Prostate gland (tissue), 2 donors: ENCODE results near the gene NR2F2. TPM values are rescaled to one million over a fixed set of nuclear protein-coding genes. Genes with fewer than 3 reads are reported as not detected.
A peak's percentile ranks its signal among the peaks of the same experiment; 100 is the strongest.

Experiments used
- DNase-seq: peaks from one replicate; pipeline ENCODE4 v3.0.0-alpha.2; 2019; ENCODE audit warnings: low spot score
- H3K27ac ChIP-seq, 2 donors: fragments of 200-600 bp; sonication (generic); 2 replicates each; pipeline ENCODE4 v1.5.1; 2017 to 2019
- H3K27me3 ChIP-seq: fragments of 200-600 bp; sonication (generic); replicated peaks from 2 replicates; pipeline ENCODE4 v1.5.1; 2019; ENCODE audit not compliant: insufficient read depth
- H3K36me3 ChIP-seq, 2 donors: fragments of 200-600 bp; sonication (generic); 1 replicate in 1 of 2; 2 replicates in 1 of 2; pipeline versions ENCODE4 v1.5.1 to v1.8.1; 2017 to 2019
- H3K4me1 ChIP-seq: fragments of 200-600 bp; sonication (generic); replicated peaks from 2 replicates; pipeline ENCODE4 v1.5.1; 2019
- H3K4me3 ChIP-seq, 2 donors: fragments of 200-600 bp; sonication (generic); 2 replicates each; pipeline ENCODE4 v1.5.1; 2017 to 2019
- H3K9me3 ChIP-seq: fragments of 200-600 bp; sonication (generic); 2 replicates; pipeline ENCODE4 v1.5.1; 2017
- CTCF ChIP-seq, 4 experiments: fragments of 200-600 bp in 2 of 4; fragments of 450-650 bp in 2 of 4; sonication (generic) in 2 of 4; IDR thresholded peaks; 1 replicate in 3 of 4; 2 replicates in 1 of 4; pipeline ENCODE4 v1.5.1; 2016 to 2019; ENCODE audit warnings: antibody characterized with exemption in 4 of 4, mild to moderate bottlenecking in 2 of 4, moderate library complexity in 2 of 4
- POLR2A ChIP-seq: fragments of 450-650 bp; IDR thresholded peaks from one replicate; pipeline ENCODE4 v1.6.1; 2016; ENCODE audit warnings: antibody characterized with exemption, mild to moderate bottlenecking
- POLR2AphosphoS5 ChIP-seq: sonication (generic); formaldehyde crosslinking; IDR thresholded peaks from one replicate; pipeline ENCODE4 v1.6.1; 2017; ENCODE audit warnings: antibody characterized with exemption
- WGBS: methylation state at CpG from one replicate; pipeline ENCODE4 v1.1.5; 2018; 5-methylcytosine and 5-hydroxymethylcytosine counted together
- intact Hi-C: fragments of 100-400 bp; cut with DNase I; formaldehyde crosslinking; loops from one replicate; pipeline ENCODE4 v1.14.2; 2022
- total RNA-seq, 2 donors: library from RNA; depleted of rRNA; stranded (reverse); fragments of >200 nt; gene quantifications; one replicate each; pipeline ENCODE4 v1.1.0, GENCODE V29; 2016

The NR2F2 gene
- total RNA-seq = 10 to 100 TPM; 48.7 to 58.1 TPM

DNA sequence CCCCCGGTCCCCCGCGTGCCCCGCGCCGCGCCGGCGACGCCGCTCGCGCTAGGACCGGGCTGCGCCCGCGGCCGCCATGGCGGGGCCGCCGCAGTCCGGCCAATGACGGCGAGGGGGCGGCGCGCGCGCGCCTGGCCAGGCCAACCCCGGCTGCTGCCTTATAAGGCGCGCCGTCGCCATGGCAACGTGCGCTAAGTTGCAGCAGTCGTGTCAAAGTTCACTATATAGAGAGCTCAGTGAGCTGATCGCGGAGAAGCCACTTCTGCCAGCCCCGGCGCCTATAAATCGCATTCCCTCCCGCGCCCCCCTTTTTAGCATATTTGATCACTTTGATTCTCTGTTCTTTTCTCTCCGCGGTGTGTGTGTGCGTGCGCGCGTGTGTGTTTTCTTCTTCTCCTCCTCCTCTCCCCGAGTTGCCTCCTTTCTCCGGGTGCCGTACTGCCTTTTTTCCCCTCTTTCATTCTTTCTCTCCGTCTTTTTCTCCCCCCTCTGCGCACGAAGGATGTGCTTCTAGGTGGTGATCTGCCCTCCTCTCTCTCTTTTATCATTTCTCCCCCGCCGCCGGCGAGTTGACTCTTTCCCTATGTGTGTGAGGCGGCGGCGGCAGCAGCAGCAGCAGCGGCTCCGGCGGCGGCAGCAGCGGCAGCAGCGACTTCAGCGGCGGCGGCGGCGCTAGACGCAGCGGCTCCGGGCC lies at the start of gene NR2F2:
TSS of gene NR2F2 (plus strand) at position 251 of the 694 bp plus-strand sequence. CDS start 1,406 bp downstream, outside the sequence.
- H3K27me3 ChIP-seq = no peaks in the 10 kb centered on the region
- H3K9me3 ChIP-seq = no peaks in the 10 kb centered on the region
- H3K36me3 ChIP-seq = no peaks in the 10 kb centered on the region
- peak; percentile 98 for DNase-seq
- H3K27ac ChIP-seq = peak within 1 kb of the TSS; percentile 92 to 95
- intact Hi-C loops = no loop called here
- under 1% methylated on average over 48 of the region's 78 CpGs for WGBS
- peak within 1 kb of the TSS; percentile 73 to 76 for H3K4me3 ChIP-seq
- TF ChIP-seq POLR2AphosphoS5 = peak; percentile 90
- peak in 1 of 4 experiments; percentile 15 for TF ChIP-seq CTCF (IDR thresholded peaks at IDR 0.05)
- TF ChIP-seq POLR2A = peak; percentile 95
- no peaks in the 10 kb centered on the region for H3K4me1 ChIP-seq

DNA sequence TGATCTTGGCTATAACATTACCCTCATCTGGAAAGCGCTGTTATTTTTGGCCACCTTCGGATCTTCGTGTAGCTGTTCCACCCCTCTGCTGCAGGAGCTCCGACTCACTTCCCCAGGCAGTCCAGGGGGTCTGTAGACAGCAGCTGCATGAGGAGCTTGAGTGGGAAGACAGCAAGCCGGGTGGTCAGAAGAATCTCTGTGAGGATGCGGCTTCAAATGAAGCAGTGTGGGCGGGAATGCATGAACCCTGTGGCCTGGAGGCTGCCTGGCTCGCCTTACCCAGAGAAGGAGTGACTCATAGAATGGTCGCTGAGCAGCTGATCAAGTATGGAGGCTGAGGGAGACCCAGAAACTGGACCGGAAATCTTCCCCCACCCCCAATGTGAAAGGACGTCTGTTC lies 45.2 kb upstream of the NR2F2 start:
- H3K36me3 ChIP-seq = no peaks in the 10 kb centered on the region
- no peak for DNase-seq
- intact Hi-C loops = no loop called here
- H3K27ac ChIP-seq = peak overlapping the region; percentile 44 to 45
- no peaks in the 10 kb centered on the region for H3K27me3 ChIP-seq
- no peaks in the 10 kb centered on the region for H3K9me3 ChIP-seq
- TF ChIP-seq CTCF (IDR thresholded peaks at IDR 0.05) (no peak), POLR2AphosphoS5 (peak; percentile 4)
- no peak overlapping the region for H3K4me3 ChIP-seq
- no peaks in the 10 kb centered on the region for H3K4me1 ChIP-seq
- 24% methylated on average over 10 of the region's 11 CpGs for WGBS

- Histone ChIP-seq H3K27ac (peak overlapping the region; percentile 44 to 45), H3K27me3 (no peaks in the 10 kb centered on the region), H3K4me3 (no peak overlapping the region), H3K9me3 (no peaks in the 10 kb centered on the region), H3K4me1 (no peaks in the 10 kb centered on the region), H3K36me3 (no peaks in the 10 kb centered on the region)
- DNase-seq = no peak
- intact Hi-C loops = no loop called here
- WGBS = 69% methylated on average over 18 of the region's 18 CpGs
- TF ChIP-seq CTCF (IDR thresholded peaks at IDR 0.05) (no peak), POLR2AphosphoS5 (no peak), POLR2A (no peak)
These were observed 44.7 kb upstream of the NR2F2 start for GRCh38 chr15:96285729-96286254.

DNA sequence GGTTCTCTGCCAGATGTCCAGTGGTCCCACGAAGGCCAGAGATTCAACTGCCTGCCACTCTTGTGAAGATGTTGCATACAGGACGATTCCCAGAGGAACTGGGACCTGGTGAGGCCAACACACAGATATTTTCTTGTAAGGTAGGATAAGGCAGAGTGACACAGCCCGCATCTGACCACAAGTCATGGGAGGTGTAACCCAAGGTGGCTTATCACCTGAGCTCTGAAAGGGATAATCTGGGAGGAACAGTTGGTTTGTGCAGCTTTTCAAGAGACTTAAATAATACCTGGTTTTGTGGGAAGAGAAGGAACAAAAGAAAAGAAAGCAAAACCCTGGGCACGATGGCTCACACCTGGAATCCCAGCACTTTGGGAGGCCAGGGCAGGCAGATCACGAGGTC lies 39.8 kb upstream of the NR2F2 start:
- Histone ChIP-seq H3K4me1 (no peaks in the 10 kb centered on the region), H3K36me3 (no peaks in the 10 kb centered on the region), H3K4me3 (no peak overlapping the region), H3K27ac (no peak overlapping the region), H3K27me3 (no peaks in the 10 kb centered on the region), H3K9me3 (no peaks in the 10 kb centered on the region)
- no peak for TF ChIP-seq CTCF (IDR thresholded peaks at IDR 0.05)
- TF ChIP-seq POLR2A = no peak
- TF ChIP-seq POLR2AphosphoS5 = no peak
- intact Hi-C loops = no loop called here
- WGBS = 82% methylated on average over 5 of the region's 5 CpGs
- DNase-seq = no peak

DNA sequence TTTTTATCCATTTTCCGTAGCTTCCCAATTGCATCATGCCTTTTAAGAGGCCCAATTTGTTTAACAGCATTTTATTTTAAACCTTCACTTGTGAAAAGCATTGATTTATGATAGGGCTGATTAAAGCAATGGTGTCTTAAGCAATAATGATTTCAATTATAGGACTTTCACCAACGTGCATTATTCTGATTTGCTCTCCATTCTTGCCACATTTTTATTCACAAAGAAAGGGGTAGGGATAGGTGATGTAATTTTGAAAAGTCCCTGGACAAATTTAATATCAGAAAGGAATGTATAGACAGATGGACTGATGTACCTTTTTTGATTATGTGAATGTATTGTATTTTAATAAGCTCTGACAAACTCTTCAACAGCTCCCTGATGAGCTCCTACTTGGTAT lies 37.9 kb upstream of the NR2F2 start:
- no peaks in the 10 kb centered on the region for H3K27me3 ChIP-seq
- H3K4me1 ChIP-seq = no peaks in the 10 kb centered on the region
- H3K4me3 ChIP-seq = no peak overlapping the region
- DNase-seq = no peak
- TF ChIP-seq CTCF (IDR thresholded peaks at IDR 0.05) (no peak), POLR2A (no peak), POLR2AphosphoS5 (no peak)
- H3K9me3 ChIP-seq = no peaks in the 10 kb centered on the region
- WGBS = 81% methylated on average over 2 of the region's 2 CpGs
- H3K27ac ChIP-seq = no peak overlapping the region
- no peaks in the 10 kb centered on the region for H3K36me3 ChIP-seq
- intact Hi-C loops = no loop called here
